GM21619 (cell line): ENCODE results near the gene TEDC1.
A peak's percentile ranks its signal among the peaks of the same experiment; 100 is the strongest.

Experiments used
- ATAC-seq: cut with Tn5 transposase; IDR thresholded peaks from one replicate; pipeline ENCODE4 v1.9.1; 2021; ENCODE audit not compliant: unreplicated experiment

Gene TEDC1

DNA sequence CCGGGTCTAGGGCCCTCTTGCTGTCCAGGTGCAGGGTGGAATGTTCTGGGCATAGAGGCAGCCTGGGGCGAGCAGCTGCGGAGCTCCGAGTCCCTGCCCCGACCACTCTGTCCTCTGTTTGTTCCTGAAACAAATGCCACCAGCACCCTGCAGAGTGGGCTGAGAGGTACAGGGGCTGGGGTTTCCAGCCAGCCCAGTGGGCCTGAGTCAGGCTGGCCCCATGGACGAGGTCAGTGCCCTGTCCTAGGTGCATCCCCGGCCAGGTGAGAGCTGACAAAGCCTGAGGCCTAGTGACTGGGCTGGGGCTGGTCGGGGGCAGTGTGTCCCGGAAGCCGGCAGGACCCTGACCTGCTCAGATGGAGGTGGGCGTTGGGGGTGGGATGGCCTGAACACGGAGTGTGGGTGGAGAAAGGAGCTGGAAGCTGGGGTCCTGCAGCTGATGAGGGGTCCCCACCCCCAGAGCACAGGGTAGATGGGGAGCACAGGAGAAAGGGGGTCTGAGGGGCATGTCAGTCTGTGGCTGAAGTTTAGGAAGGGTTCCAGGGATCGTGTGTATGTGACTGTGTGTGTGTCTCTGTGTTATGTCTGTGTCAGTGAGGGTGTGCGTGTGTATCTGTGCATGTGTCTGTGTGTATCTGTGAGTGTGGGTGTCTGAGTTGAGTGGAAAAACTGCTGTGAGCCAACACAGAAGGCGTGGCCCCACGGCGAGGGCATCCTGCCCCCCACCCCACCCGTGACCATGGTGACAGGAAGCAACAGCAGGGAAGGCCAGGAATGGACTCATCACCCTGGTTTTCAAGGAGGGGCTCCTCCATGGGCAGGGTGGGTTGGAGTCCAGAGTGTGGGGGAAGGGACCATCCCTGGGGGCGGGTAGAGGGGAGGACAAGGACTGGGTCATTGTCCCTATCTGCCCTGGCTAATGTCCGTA, 6.7 kb upstream of the TEDC1 start:
- ATAC-seq: no peak

DNA sequence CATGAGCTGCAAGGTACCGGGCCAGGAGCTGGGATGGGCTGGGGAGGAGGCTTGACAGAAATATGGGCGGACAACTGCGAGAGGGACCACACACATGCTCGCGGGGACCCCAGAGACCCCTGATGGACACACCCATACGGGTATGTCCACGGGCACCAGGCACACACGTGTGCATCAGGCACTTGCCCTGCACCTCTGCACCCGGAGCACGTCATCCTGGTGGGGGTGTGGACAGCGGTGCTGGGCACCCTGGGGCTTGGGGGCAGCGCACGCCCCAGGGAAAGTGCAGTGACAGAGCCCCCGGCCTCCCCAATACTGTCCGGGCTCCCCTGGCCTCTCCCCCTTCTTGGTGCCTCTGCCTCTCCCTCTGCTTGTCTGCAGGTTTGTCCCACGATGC, 6.1 kb upstream of the TEDC1 start:
- ATAC-seq: no peak

DNA sequence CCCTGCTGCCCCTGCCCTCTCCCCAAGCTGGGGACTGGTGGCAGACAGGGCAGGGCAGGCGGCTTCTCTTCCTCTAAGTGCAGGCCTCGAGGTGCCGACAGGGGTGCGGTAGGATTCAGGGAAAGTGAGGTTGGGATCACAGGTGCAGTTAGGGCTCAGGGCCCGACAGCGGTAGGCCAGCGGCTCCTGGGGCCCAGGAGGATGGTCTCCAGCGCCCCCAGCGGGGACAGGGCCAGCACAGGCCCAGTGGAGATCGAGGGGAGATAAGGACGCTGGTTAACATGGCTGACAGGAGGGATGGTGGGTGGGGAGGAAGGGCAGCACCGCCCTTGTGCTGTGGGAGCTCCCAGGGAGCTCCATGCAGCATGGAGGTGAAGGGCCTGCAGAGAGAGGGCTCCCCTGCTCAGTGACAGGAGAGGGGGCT, 5.3 kb upstream of the TEDC1 start:
- no peak for ATAC-seq

DNA sequence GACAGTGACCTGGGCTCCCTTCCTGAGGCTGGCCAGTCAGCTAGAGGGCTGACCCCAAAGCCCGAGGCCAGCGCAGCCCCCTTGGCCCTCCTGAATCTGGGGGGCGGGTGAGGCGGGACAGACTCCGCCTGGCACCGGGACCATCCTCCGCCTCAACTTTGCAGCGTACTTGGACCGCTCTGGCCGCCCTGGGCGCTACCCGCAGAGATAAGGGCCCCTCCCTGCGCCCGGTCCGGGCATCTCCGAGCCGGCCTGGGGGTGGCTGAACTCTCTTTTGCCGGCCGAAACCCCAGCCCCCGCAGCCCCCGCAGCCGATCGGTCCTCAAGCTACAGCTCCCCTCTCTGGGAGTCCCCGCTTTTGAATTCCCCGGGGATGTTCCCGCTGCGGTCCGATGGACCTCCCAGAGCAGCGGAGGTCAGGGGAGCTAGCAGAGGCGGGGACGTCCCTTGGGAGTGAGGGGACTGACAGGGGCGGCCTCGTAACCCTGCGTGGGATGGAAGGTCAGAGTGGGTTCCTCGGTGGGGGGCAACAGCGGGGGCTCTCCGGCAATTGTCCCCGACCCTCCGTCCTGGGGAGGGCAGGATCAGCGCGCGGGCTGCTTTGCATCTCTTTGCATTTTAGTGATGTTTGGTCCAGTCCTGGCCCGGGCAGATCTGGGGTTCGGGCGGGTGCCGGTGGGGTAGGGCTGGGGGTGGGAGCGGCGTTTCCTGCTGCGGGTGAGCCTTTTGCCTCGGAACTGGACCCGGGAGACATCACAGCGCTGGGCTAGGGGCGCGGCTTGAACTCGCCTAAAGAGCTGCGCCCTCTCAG, 4.7 kb upstream of the TEDC1 start, which contains the start of gene CRIP1:
Gene CRIP1 (plus strand): TSS at position 724 of the 811 bp plus-strand sequence. CDS start 374 bp downstream, outside the sequence.
- no peak for ATAC-seq

DNA sequence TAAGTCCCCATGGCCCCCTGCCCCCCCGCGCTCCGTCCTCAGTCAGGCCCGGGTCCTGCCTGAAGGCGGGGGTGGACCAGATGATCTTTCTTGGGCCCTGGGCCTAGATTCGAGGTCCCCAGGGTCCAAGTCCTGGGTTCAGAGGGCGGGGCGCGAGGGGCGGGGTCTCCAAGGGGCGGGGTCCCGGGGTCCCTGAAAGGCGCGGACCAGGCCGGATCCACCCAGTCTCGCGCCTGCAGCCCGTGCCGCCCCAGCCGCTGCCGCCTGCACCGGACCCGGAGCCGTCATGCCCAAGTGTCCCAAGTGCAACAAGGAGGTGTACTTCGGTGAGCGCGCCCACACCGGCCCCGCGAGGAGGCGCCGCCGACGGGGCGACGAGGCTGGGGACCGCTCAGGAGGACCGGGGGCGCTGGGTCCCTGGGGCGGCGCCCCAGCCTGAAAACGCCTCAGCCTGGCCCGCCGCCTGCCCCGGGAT, 4.0 kb upstream of the TEDC1 start:
- no peak for ATAC-seq

DNA sequence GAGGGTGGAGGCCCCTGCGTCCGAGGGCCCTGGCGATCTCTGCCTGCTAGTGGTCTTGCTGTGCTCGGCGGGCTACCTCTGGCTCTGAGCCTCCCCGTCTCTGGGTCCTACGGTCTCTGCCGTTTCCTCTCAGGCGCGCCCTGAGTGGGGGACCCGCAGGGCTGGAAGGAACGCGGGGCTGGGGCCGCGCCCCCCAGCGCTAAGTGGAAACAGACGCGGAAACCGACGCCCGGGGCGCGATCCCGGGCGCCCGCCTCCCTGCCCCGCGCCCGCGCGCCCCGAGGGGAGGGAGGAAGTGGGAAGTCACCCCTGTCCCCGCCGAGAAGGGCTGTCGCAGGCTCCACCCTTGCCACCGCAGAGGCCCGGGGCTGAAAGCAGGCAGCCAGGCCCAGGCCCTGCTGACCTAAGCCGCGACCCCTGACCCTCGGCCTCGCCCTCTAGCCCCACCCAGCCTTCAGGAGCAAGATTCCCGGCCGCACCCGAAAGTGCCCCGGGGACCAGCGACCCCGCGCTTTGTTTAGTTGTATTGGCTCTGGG, 3.5 kb upstream of the TEDC1 start:
- no peak for ATAC-seq

GRCh38 chr14:105487986-105488777, 2.9 kb upstream of the TEDC1 start:
- no peak for ATAC-seq

GRCh38 chr14:105488781-105489541, 2.1 kb upstream of the TEDC1 start:
- ATAC-seq: no peak

DNA sequence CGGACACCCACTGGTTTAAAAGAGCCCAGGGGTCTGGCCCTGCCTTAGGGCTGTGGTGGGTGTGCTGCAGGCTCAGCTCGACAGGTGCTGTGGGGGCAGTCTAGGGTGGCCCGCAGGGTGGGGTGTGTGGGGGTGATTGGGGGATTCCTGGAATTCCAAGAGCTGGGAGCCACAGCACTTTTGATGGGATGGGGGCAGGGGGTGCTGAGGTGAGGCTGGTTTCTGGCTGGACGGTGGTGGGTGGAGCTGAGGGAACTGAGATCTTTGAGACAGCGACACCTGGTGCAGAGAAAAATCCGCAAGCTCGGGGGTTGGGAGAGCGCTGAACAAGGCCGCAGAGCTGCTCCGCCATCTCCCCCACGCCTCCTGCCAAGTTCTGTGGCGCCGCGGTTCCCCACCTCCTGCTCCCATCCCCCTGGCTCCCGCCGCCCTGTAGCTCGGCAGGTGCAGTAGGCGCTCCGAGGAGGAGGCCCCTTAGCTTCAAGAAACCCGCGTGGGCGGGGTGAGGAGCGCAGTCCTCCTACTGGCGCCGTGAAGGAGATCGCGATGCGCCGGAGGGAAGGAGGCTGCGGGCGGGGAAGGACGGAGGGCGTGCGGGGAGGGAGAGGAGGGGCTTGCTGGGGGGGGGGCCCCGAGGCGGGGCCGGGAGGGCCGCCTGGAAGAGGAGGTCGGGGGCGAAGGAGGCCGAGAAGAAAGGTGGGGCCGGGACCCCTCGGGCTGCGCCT, 1.3 kb upstream of the TEDC1 start:
- no peak for ATAC-seq

DNA sequence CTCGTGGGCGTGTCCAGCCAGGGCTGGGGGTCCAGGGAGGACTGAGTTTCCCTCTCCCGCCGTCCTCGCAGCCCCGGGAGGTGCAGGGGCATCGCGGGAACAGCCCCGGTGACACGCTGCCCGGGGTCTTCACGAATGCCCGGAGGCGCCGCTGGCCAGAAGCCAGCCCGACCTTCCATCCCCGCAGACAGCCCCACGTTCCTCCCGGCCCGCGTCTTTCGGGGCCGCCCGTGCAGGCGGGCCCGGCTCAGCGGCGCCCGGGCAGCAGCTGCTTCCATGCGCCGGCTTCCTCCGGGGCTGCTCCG, 827 bp upstream of the TEDC1 start:
- peak; percentile 3 for ATAC-seq

- no peak for ATAC-seq
Measured at GRCh38 chr14:105491366-105491973, 424 bp downstream of the TEDC1 start.

DNA sequence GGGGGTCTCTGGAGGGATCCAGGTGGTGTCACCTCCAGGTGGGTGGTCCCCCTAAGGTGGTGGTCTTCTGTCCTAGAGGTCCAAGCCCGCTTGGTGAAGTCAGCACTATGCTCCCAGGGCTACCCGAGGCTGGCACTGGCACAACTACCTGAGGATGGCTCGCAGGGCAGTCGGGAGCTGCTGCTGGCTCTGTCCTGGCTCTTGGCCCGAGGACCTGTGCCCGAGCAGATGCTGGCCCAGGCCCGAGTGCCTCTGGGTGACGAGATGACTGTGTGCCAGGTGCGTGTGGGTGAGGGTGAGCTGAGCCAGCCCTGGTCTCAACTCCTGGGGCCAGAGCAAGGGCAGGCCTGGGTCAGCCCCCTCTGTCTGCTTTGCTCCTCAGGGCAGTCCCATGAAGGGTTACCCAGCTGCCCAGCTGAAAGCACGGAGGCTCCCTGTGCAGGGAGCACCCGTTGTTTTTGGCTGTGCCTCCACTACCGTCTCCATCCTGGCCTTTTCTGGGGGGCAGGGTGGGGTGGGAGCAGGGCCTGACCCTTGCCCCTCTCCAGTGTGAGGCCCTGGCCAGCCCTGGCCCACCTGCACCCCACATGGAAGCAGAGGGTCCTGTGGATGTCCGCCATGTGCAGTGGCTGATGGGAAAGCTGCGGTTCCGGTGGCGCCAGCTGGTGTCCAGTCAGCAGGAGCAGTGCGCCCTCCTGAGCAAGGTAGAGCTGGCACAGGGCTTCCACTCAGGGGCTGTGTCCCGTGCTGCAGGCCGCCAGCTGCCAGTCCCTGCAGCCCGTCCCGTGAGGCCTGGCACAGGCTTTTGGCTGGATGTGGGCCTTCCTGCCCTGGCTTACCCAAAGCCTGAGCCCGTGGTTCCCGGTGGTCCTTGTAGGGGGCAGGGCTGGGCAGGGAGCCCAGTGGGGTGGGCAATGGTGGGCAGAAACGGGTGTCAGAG, 1.3 kb downstream of the TEDC1 start:
- no peak for ATAC-seq

DNA sequence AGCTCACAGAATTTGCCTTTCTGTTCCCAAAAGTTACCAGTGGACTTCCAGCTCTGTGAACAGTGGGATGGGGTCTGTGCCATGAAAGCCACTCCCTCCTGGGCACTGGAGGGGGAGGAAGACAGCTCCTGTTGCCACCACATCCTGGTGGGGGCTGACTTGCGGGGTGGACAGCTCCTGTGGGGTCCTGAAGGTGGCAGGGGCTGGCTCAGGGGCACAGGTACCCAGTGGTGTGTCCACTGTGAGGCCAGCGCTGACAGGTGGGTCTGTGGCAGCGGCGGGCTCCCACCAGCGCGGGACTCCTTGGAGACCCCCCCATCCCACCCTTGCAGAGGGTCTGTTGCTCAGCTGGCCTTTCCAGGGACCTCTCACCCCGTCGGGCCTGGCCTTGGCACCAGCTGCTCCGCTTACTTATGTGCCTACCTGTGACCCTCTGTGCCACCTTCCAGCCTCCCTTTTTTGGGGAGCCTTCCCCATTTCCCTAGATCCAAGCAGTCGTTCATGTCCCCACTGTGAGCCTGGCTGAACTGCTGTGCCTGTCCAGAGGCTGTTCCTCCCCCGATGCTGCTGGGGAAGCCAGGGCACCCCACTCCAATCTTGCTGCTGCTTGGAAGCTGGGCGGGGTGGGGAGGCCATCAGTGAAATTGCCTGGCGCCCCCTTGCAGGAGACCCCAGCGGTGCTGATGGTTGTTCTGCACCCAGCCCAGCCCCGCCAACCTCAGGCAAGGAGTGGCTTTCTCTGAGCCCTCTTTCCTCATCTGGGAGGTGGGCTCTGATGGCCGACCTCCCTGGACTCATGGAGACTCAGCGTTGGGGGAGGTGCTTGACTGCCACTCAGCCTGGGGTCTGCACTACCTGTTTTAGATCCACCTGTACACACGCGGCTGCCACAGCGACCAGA, 2.2 kb downstream of the TEDC1 start:
- ATAC-seq: no peak

- no peak for ATAC-seq
Measured at GRCh38 chr14:105493921-105494605, 3.0 kb downstream of the TEDC1 start.

DNA sequence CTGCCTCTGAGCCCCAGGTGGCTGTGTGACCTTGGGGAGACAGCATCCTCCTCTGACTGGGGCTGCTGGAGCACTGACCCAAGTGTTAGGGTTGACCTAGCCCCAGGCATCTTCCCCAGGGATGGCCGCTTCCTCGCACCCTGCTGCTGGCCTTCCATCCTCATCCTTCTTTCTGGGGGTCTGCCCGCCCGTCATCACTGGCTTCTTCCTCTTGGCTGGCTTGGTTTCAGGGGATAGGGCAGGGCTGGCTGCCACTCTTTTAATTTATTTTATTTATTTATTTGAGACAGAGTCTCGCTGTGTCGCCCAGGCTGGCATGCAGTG, 3.5 kb downstream of the TEDC1 start:
- no peak for ATAC-seq
